KBM-7 (cell line): ENCODE data around the gene NMT2.

Experiments used
- DNase-seq: peaks from one replicate; pipeline ENCODE4 v3.0.0-alpha.2; 2015
- in situ Hi-C: fragments of 300-500 bp; cut with MboI; formaldehyde crosslinking; loops from 2 replicates; pipeline ENCODE4 v1.14.3; 2020; ENCODE audit warnings: low sequenced_read_pairs, low pct_unique_long_range_greater_than_20kb, mixed read lengths

The NMT2 gene

GRCh38 chr10:15112657-15113056, 55.8 kb downstream of the NMT2 start:
- in situ Hi-C loops, result no loop called here

GRCh38 chr10:15106352-15107013, 62.0 kb downstream of the NMT2 start:
- in situ Hi-C loops, result no loop called here
- peak; percentile 79 for DNase-seq

More at GRCh38 chr10:15112657-15113056, 55.8 kb downstream of the NMT2 start:
- DNase-seq, result no peak

DNA sequence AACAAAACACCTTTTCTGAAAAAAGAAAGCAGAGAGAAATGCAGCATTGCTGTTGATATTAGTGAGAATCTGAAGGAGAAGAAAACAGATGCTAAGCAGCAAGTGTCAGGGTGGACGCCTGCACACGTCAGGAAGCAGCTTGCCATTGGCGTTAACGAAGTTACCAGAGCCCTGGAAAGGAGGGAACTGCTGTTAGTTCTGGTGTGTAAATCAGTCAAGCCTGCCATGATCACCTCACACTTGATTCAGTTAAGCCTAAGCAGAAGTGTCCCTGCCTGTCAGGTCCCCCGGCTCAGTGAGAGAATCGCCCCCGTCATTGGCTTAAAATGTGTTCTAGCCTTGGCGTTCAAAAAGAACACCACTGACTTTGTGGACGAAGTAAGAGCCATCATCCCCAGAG, 65.0 kb downstream of the NMT2 start:
- DNase-seq, result no peak
- in situ Hi-C loops, result no loop called here

- in situ Hi-C loops, result no loop called here
- no peak for DNase-seq
Measured at GRCh38 chr10:15099886-15100285, 68.6 kb downstream of the NMT2 start.

- peak; percentile 92 for DNase-seq
- in situ Hi-C loops, result no loop called here
Measured at GRCh38 chr10:15097011-15097812, 71.3 kb downstream of the NMT2 start, which contains the start of gene RPP38. RPP38 (plus strand) TSS chr10:15097355; CDS start chr10:15103315, 5,960 bp downstream.

- in situ Hi-C loops, result no loop called here
- DNase-seq, result no peak
Measured at GRCh38 chr10:15096661-15097010, 71.9 kb downstream of the NMT2 start.

- in situ Hi-C loops, result no loop called here
- no peak for DNase-seq
Measured at GRCh38 chr10:15092855-15093408, 75.6 kb downstream of the NMT2 start.

DNA sequence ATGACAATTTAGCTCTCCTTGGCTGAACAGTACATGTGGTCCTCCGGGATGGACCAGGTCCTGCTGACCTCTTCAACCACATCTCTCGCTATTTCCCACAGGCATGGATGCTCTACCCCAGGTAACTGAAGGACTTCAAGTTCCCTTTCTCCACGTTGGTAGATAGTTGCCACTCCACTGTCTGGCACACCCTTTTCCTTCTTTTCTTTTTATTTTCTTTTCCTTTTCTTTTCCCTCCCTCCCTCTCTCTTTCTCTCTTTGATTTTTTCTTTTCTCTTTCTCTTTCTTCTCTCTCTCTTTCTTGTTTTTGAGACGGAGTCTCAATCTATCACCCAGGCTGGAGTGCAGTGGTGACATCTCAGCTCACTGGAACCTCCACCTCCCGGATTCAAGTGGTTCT, 77.1 kb downstream of the NMT2 start:
- no peak for DNase-seq
- in situ Hi-C loops, result no loop called here

DNA sequence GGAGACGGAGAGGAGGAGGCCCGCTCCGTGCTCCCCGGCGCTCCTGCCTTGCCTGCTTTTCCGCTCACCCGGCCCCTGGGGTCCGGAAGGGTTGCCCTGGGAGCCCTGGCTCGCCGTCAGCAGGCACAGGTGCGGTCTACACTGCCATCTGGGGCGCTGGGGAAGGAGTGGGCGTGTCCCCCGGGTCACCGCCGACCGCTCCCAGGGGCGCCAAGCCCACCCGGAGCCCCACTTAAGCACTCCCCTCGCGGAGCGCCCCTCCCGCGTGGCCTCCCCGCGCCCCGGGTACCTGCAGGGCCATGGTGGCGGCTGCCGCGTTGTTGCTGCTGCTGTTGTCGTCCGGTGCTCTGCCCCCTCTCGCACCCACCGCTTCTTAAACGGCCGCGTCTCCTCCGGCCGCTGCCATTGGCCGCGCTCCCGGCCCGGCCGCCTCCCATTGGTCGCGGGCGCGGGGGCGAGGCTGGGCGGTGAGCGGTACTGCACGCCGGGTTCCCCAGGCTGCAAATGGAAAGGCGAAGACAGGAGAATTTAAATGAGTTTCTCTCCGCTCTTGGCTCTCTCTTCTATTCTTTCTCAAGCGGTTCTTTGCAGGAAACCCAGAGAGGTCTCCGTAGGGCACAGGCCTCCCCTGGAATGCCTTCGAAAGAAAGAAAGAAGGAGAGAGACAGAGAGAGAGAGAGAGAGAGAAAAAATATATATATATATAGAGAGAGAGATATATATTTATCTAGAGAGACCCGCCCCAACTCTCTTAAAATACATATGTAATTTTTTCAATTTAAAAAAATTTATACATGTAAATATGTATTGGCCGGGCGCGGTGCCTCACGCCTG, 79.8 kb downstream of the NMT2 start, which contains the start of gene ACBD7:
Gene ACBD7, minus strand, starts transcription at position 349 of the 834 bp plus-strand sequence. Its CDS starts 48 bp downstream, at position 301.
- peak; percentile 86 for DNase-seq
- in situ Hi-C loops, result no loop called here

- DNase-seq, result no peak
- in situ Hi-C loops, result no loop called here
Measured at GRCh38 chr10:15084502-15084922, 84.0 kb downstream of the NMT2 start.

- no peak for DNase-seq
- in situ Hi-C loops, result no loop called here
Measured at GRCh38 chr10:15083674-15084501, 84.6 kb downstream of the NMT2 start.

GRCh38 chr10:15075421-15075820, 93.1 kb downstream of the NMT2 start:
- in situ Hi-C loops, result no loop called here
- DNase-seq, result no peak

DNA sequence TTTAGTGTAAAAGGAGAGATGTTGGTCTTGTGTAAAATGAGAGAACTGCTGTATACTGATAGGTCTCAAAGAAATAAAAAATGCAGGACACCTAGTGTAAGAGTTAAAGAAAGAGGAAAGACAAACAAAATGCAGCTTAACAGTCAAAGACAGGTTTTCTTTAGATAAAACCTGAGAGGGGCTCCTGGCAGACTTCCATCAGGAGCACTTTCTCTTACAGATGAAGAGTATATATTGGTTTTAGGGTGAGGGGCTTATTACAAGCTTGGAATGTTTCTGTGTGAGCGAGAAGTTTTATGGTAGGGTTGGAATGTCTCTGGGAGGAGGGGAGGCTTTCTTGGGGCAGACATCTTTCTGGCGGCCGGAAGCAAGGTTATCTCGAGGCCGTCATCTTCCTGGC, 96.1 kb downstream of the NMT2 start:
- no peak for DNase-seq
- in situ Hi-C loops, result no loop called here

DNA sequence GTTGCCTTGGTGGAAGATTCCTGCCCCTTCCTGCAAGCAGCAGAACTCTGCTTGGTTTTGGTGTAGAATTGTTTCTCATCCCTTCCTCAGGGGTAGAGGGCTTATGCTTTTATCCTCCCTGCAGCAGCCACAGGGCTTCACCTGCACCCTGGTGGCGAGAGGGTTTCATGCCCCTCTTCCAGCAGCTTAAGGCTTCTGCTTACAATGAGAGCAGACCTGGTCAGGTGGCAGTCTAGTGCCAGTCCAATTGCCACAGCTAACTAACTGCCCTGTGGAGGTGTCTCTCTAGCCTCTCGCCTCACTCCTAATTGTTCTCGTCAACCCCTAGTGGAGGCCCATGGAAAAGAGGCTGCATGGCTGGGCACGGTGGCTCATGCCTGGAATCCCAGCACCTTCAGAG, 99.3 kb downstream of the NMT2 start:
- DNase-seq, result no peak
- in situ Hi-C loops, result no loop called here

DNA sequence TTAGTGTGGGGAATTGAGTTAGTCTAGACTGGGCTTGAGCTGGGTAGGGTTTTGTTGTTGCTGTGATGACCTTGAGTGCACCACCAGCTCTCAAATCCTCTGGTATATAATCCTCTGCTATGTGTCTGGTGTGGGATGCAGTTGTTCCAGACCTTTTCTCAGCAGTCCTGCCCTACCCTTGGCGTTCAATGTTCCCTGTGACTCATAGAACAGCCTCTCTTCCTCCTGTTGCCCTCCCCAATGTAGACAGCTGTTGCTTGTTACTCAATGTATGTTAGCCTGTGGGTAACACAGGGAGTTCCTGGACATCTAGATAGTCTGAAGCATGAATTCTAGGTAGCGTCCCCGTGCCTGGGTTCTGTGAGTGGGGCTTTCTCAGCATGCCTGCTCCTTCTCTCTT, 99.7 kb downstream of the NMT2 start:
- in situ Hi-C loops, result no loop called here
- DNase-seq, result no peak

DNA sequence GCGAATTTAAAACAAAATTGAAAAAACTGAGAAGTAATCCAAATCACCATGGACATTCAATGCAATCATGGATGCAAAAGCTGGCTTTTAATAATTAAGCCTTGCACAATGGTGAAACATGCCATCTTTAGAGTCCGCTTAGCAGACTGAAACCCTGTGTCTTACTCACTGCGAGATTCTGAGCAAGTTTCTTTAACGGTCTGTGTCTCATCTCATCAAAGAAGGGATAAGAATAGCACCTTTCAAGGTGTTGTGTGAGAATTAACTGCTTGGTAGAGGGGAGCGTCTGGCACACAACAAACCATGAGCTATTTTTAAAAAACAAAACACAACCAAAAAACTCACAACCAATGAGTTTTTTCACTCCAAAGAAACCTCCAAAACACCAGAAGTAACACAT, 101.3 kb downstream of the NMT2 start:
- no peak for DNase-seq
- in situ Hi-C loops, result no loop called here

- in situ Hi-C loops, result no loop called here
- no peak for DNase-seq
Measured at GRCh38 chr10:15060638-15061037, 107.9 kb downstream of the NMT2 start.

GRCh38 chr10:15059914-15060313, 108.6 kb downstream of the NMT2 start:
- in situ Hi-C loops, result no loop called here
- DNase-seq, result no peak

- in situ Hi-C loops, result no loop called here
- DNase-seq, result no peak
Measured at GRCh38 chr10:15058689-15059088, 109.8 kb downstream of the NMT2 start.
